Testis (tissue), 2 donors: ENCODE measurements around the gene SEZ6L.

ENCODE experiments used
- POLR2A ChIP-seq: fragments of 450-650 bp; IDR thresholded peaks from one replicate; pipeline ENCODE4 v1.6.1; 2017; ENCODE audit warnings: antibody characterized with exemption, mild to moderate bottlenecking, moderate library complexity
- TF ChIP-seq, protein P1 (sequence below), 3 experiments: fragments of 450-650 bp in 2 of 3; fragments of 200-600 bp in 1 of 3; sonication (generic) in 1 of 3; IDR thresholded peaks; one replicate each; pipeline ENCODE4 v1.5.1; 2016 to 2019; ENCODE audit warnings: antibody characterized with exemption in 3 of 3, mild to moderate bottlenecking in 2 of 3, moderate library complexity in 1 of 3

DNA sequence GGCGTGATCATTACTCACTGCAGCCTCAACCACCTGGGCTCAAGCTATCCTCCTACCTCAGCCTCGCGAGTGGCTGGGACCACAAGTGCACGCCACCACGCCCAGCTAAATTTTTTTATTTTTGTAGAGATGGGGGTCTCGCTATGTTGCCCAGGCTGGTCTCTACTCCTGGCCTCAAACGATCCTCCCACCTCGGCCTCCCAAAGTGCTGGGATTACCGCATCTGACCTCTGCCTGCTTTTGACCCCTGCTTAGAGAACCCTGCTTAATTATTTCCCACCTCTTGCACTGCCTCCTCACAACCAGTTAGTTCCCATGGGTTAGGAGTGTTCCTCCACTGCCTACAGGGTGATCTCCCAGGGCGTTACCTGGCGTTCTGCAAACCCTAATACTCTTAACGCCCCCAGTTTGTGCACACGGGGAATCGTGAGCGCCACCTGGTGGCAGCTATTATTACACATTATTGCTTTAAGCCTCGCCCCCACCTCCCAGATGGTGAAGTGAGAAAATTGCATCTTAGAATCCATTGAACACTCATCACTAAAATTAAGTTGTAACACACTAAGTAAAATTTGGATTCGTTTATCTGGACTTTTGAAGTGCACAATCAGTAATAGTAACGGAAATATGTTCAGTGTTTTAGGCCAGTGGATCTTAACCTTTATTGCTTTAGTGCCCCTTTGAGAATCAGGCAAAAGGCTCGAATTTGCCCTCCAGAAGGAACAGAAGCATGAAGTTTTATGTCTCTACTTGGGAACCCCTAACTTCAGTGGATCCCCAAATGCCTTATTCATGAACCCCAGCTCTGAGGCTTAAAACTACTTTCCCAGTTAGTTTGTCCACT, 198.4 kb downstream of the SEZ6L start:
- TF ChIP-seq POLR2A = no peak
- TF ChIP-seq, protein P1, sequence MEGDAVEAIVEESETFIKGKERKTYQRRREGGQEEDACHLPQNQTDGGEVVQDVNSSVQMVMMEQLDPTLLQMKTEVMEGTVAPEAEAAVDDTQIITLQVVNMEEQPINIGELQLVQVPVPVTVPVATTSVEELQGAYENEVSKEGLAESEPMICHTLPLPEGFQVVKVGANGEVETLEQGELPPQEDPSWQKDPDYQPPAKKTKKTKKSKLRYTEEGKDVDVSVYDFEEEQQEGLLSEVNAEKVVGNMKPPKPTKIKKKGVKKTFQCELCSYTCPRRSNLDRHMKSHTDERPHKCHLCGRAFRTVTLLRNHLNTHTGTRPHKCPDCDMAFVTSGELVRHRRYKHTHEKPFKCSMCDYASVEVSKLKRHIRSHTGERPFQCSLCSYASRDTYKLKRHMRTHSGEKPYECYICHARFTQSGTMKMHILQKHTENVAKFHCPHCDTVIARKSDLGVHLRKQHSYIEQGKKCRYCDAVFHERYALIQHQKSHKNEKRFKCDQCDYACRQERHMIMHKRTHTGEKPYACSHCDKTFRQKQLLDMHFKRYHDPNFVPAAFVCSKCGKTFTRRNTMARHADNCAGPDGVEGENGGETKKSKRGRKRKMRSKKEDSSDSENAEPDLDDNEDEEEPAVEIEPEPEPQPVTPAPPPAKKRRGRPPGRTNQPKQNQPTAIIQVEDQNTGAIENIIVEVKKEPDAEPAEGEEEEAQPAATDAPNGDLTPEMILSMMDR (IDR thresholded peaks at IDR 0.05) = peak in 2 of 3 experiments; percentile 74 to 94
